K562 (cell line): ENCODE data around the gene SH2D7. TPM values are rescaled to one million over a fixed set of nuclear protein-coding genes. Genes with fewer than 3 reads are reported as not detected.

Source experiments
- ATAC-seq: fragments of 200-7000 bp; cut with Tn5 transposase; 3 replicates; pipeline ENCODE4 v1.9.1; 2020; ENCODE audit warnings: moderate library complexity
- BruUV-seq: library from RNA; stranded (reverse); fragments of 400-500 nt; replicated peaks from 2 replicates; lab custom pipeline; 2021; lab: Mats Ljungman, UMichigan
- CTCF ChIA-PET: fragments of 300-600 bp; formaldehyde crosslinking; extraction: SDS; loops from one replicate; lab custom pipeline; 2021; ENCODE audit warnings: low intra/inter-chr PET ratio; lab: Yijun Ruan, JAX
- POLR2A ChIA-PET: fragments of 300-600, 350-650 bp; sonication (Branson Sonifier 250); formaldehyde crosslinking; extraction: SDS; loops from one replicate; lab custom pipeline; 2021; ENCODE audit warnings: antibody characterized with exemption, inconsistent platforms; lab: Yijun Ruan, JAX
- DNase-seq, 4 experiments: peaks; one replicate each; pipeline versions ENCODE4 v3.0.0 to v3.0.0-alpha.2; 2011 to 2018; ENCODE audit warnings: low spot score in 3 of 4, mixed read lengths in 3 of 4; ENCODE audit errors: extremely low read depth in 1 of 4
- FAIRE-seq: peaks from 2 replicates; lab custom pipeline; 2011; peaks lifted over from hg19 to GRCh38; lab: Jason Lieb, UNC
- H2AFZ ChIP-seq: 2 replicates; pipeline ENCODE4 v1.6.0; 2011; ENCODE audit warnings: low read depth, low read length, control low read depth, inconsistent platforms
- H3K27ac ChIP-seq: fragments of 200-600 bp; 3 replicates; pipeline ENCODE4 v1.8.0; 2011; ENCODE audit warnings: low read depth, mild to moderate bottlenecking, control low read depth, inconsistent platforms, low read length, moderate library complexity, mixed read lengths; ENCODE audit errors: extremely low read depth
- H3K27me3 ChIP-seq, 2 experiments: fragments of 300-600 bp in 1 of 2; 2 replicates in 1 of 2; 3 replicates in 1 of 2; pipeline versions ENCODE4 v1.6.0 to v1.8.0; 2011; ENCODE audit warnings: inconsistent platforms in 2 of 2, low read length in 2 of 2, mild to moderate bottlenecking in 1 of 2, mixed read lengths in 1 of 2, moderate library complexity in 1 of 2; ENCODE audit not compliant: control insufficient read depth in 2 of 2, insufficient read depth in 2 of 2
- H3K36me3 ChIP-seq: fragments of 300-600 bp; 3 replicates; pipeline ENCODE4 v1.8.0; 2011; ENCODE audit warnings: mild to moderate bottlenecking, low read length, inconsistent platforms; ENCODE audit not compliant: control insufficient read depth, insufficient read depth
- H3K4me1 ChIP-seq, 2 experiments: fragments of 200-600 bp in 1 of 2; replicated peaks in 1 of 2; 2 replicates in 1 of 2; 3 replicates in 1 of 2; pipeline versions ENCODE4 v1.5.1 to v1.8.0; 2011; ENCODE audit warnings: inconsistent platforms in 2 of 2, low read length in 2 of 2, mild to moderate bottlenecking in 1 of 2, mixed read lengths in 1 of 2, moderate library complexity in 1 of 2; ENCODE audit not compliant: control insufficient read depth in 2 of 2, insufficient read depth in 2 of 2
- H3K4me2 ChIP-seq: 2 replicates; pipeline ENCODE4 v1.6.1; 2011; ENCODE audit warnings: low read length, control low read depth, inconsistent platforms, mixed read lengths; ENCODE audit not compliant: insufficient read depth
- H3K4me3 ChIP-seq: fragments of 200-600 bp; sonication (generic), shearing (Covaris generic); 2 replicates; pipeline ENCODE4 v1.5.1; 2016; ENCODE audit warnings: control low read depth, inconsistent platforms
- H3K79me2 ChIP-seq: fragments of 200-600 bp; 3 replicates; pipeline ENCODE4 v1.8.0; 2011; ENCODE audit warnings: low read length, inconsistent platforms; ENCODE audit not compliant: control insufficient read depth, insufficient read depth
- H3K9ac ChIP-seq, 2 experiments: 2 replicates each; pipeline versions ENCODE4 v1.6.0 to v1.6.1; 2011; ENCODE audit warnings: low read depth in 2 of 2, low read length in 2 of 2, control low read depth in 1 of 2, inconsistent platforms in 1 of 2, mild to moderate bottlenecking in 1 of 2, mixed read lengths in 1 of 2; ENCODE audit not compliant: insufficient read depth in 1 of 2
- H3K9me1 ChIP-seq: one replicate; pipeline ENCODE4 v1.6.0; 2011; ENCODE audit warnings: inconsistent platforms, mild to moderate bottlenecking, low read length, moderate library complexity; ENCODE audit not compliant: control insufficient read depth, insufficient read depth
- H3K9me3 ChIP-seq: replicated peaks from 2 replicates; pipeline ENCODE4 v1.5.1; 2011; ENCODE audit warnings: low read depth, low read length, inconsistent platforms; ENCODE audit not compliant: control insufficient read depth, insufficient read depth
- H4K20me1 ChIP-seq: replicated peaks from 2 replicates; pipeline ENCODE4 v1.6.1; 2011; ENCODE audit warnings: low read length, inconsistent platforms, mixed read lengths; ENCODE audit not compliant: control insufficient read depth, insufficient read depth
- HLTF ChIP-seq: fragments of 450-650 bp; IDR thresholded peaks from 2 replicates; pipeline ENCODE4 v1.6.1; 2016
- KDM5B ChIP-seq: fragments of 200-600 bp; sonication (generic); IDR thresholded peaks from 2 replicates; pipeline ENCODE4 v1.6.1; 2012; ENCODE audit warnings: low read depth, mild to moderate bottlenecking, moderate library complexity, low read length, control low read depth, inconsistent platforms; ENCODE audit not compliant: insufficient replicate concordance
- MED1 ChIP-seq: sonication (generic); formaldehyde crosslinking; IDR thresholded peaks from 2 replicates; pipeline ENCODE4 v1.8.1; 2023; ENCODE audit warnings: missing genetic modification reagents, borderline replicate concordance
- NCOA6 ChIP-seq: fragments of 450-650 bp; IDR thresholded peaks from 2 replicates; pipeline ENCODE4 v1.6.1; 2017; ENCODE audit warnings: mild to moderate bottlenecking
- NCOR1 ChIP-seq: fragments of 450-650 bp; IDR thresholded peaks from 2 replicates; pipeline ENCODE4 v1.6.1; 2016; ENCODE audit warnings: mild to moderate bottlenecking, moderate library complexity
- NFIX ChIP-seq: fragments of 250-450 bp; sonication (Bioruptor Pico); IDR thresholded peaks from 2 replicates; pipeline ENCODE4 v1.4.0; 2020; ENCODE audit warnings: low read depth, mild to moderate bottlenecking, moderate library complexity
- PHB ChIP-seq: fragments of 250-450 bp; sonication (Bioruptor Pico); IDR thresholded peaks from 2 replicates; pipeline ENCODE4 v1.5.0; 2021
- RBBP5 ChIP-seq: fragments of 200-600 bp; sonication (generic); IDR thresholded peaks from 2 replicates; pipeline ENCODE4 v1.6.1; 2012; ENCODE audit warnings: borderline replicate concordance, mild to moderate bottlenecking, low read length, control low read depth, inconsistent platforms; ENCODE audit not compliant: insufficient read depth, poor library complexity, severe bottlenecking
- RFX1 ChIP-seq: fragments of 450-650 bp; IDR thresholded peaks from 2 replicates; pipeline ENCODE4 v1.6.1; 2016; ENCODE audit warnings: mild to moderate bottlenecking, moderate library complexity
- SMARCC2 ChIP-seq: fragments of 450-650 bp; IDR thresholded peaks from 2 replicates; pipeline ENCODE4 v1.6.1; 2017; ENCODE audit warnings: antibody characterized with exemption, moderate library complexity, mild to moderate bottlenecking, low read depth
- TOE1 ChIP-seq, 2 experiments: fragments of 450-650 bp in 1 of 2; sonication (generic) in 1 of 2; formaldehyde crosslinking in 1 of 2; IDR thresholded peaks; 2 replicates each; pipeline versions ENCODE4 v1.7.1 to v1.8.0; 2016 to 2022; ENCODE audit warnings: borderline replicate concordance in 2 of 2, mild to moderate bottlenecking in 2 of 2, antibody characterized with exemption in 1 of 2, inconsistent platforms in 1 of 2, low read depth in 1 of 2, missing genetic modification reagents in 1 of 2, moderate library complexity in 1 of 2
- ZBTB17 ChIP-seq: fragments of 450-650 bp; formaldehyde crosslinking; IDR thresholded peaks from 2 replicates; pipeline ENCODE4 v1.4.0; 2020; ENCODE audit warnings: mild to moderate bottlenecking
- ZNF253 ChIP-seq: fragments of 250-450 bp; sonication (Bioruptor Pico); conservative IDR thresholded peaks from 2 replicates; pipeline ENCODE4 v1.6.1; 2021; ENCODE audit warnings: mild to moderate bottlenecking
- ZNF77 ChIP-seq: fragments of 250-450 bp; sonication (Bioruptor Pico); IDR thresholded peaks from 2 replicates; pipeline ENCODE4 v1.5.0; 2020
- ZSCAN29 ChIP-seq: fragments of 450-650 bp; IDR thresholded peaks from 2 replicates; pipeline ENCODE4 v1.6.1; 2017
- WGBS: fragments of 100-300 bp; shearing (Covaris generic); methylation state at CpG from one replicate; pipeline ENCODE4 v1.1.6; 2016; ENCODE audit warnings: low coverage, mixed read lengths; ENCODE audit not compliant: insufficient coverage; ENCODE audit errors: missing lambda C conversion rate; 5-methylcytosine and 5-hydroxymethylcytosine counted together
- in situ Hi-C: fragments of 300-500 bp; cut with MboI; formaldehyde crosslinking; loops from 4 replicates; pipeline ENCODE4 v1.15.0; 2018; ENCODE audit warnings: inconsistent platforms, mixed read lengths
- intact Hi-C: fragments of 100-400 bp; cut with micrococcal nuclease; formaldehyde crosslinking; loops from 2 replicates; pipeline ENCODE4 v1.14.2; 2022
- polyA plus RNA-seq, 8 experiments: library from polyadenylated mRNA; depleted of rRNA in 4 of 8; stranded (reverse) in 5 of 8; unstranded in 3 of 8; fragments of >200 nt; fragmentation: Nextera tagmentation in 2 of 8; fragmentation: Illumina TruSeq in 1 of 8; extraction: Ambion mirVana in 2 of 8; extraction: Trizol in 1 of 8; gene quantifications; 2 replicates each; pipeline versions ENCODE4 v1.2.1 to v1.2.3, GENCODE V29; 2011 to 2014; ENCODE audit warnings: inconsistent platforms in 1 of 8, missing spikeins in 1 of 8
- total RNA-seq, 7 experiments: library from RNA; depleted of rRNA in 6 of 7; stranded (reverse); fragments of >200 nt in 6 of 7; fragmentation: Illumina TruSeq in 2 of 7; extraction: Trizol in 2 of 7; gene quantifications; 2 replicates each; pipeline versions ENCODE4 v1.2.1 to v1.2.3, GENCODE V29; 2011 to 2021; ENCODE audit warnings: low replicate concordance in 1 of 7

The SH2D7 gene
- total and polyA plus RNA-seq, 9 of the 15 experiments (the other 6 are each of a cell fraction or from before 2014, with no cell fraction given) = not detected

- DNase-seq (no peak), ATAC-seq (no peak), FAIRE-seq (no peak)
- Histone ChIP-seq H3K27me3 (no peaks in the 10 kb centered on the region), H3K4me1 (peaks cover 0 to 29% of the 10 kb centered on the region in 2 experiments; a peak in 4 of 5 replicates), H3K36me3 (no peaks in the 10 kb centered on the region), H3K27ac (no peak overlapping the region), H3K9ac (no peak overlapping the region), H3K79me2 (peaks cover 22% of the 10 kb centered on the region; the same call in 2 of the 3 replicates), H3K4me3 (no peak overlapping the region), H4K20me1 (peaks cover 10% of the 10 kb centered on the region), H2AFZ (no peak overlapping the region), H3K9me1 (no peaks in the 10 kb centered on the region), H3K9me3 (no peaks in the 10 kb centered on the region), H3K4me2 (no peak overlapping the region)
- no peak for TF ChIP-seq TOE1 (IDR thresholded peaks at IDR 0.05; ENCODE audit: borderline replicate concordance)
- no peak for TF ChIP-seq TOE1 (CRISPR knock-in tag; IDR thresholded peaks at IDR 0.05; ENCODE audit: borderline replicate concordance, low read depth)
- TF ChIP-seq RBBP5 = no peak
- TF ChIP-seq MED1 = no peak
- no peak for TF ChIP-seq SMARCC2
- no peak for TF ChIP-seq RFX1
- no peak for TF ChIP-seq NFIX (CRISPR knock-in tag)
- TF ChIP-seq NCOA6 = no peak
- TF ChIP-seq HLTF = no peak
- TF ChIP-seq ZNF77 (CRISPR knock-in tag) = no peak
- no peak for TF ChIP-seq KDM5B
- no peak for TF ChIP-seq NCOR1
- TF ChIP-seq ZBTB17 (CRISPR knock-in tag) = no peak
- TF ChIP-seq ZSCAN29 = no peak
- no peak for TF ChIP-seq PHB (CRISPR knock-in tag)
- no peak for TF ChIP-seq ZNF253 (CRISPR knock-in tag)
- ChIA-PET CTCF (no interaction called here), POLR2A (no interaction called here)
- intact Hi-C loops (no loop called here), in situ Hi-C loops (no loop called here)
- no TSS peak for BruUV-seq
- 56% methylated on average over 2 of the region's 2 CpGs for WGBS
These were observed 27.8 kb upstream of the SH2D7 start for GRCh38 chr15:78064544-78064943.
